Adrenal gland (tissue), 5 donors: Measurements from ENCODE around the gene CEP295NL.

ENCODE experiments used
- POLR2A ChIP-seq, 2 donors: fragments of 450-650 bp; IDR thresholded peaks; one replicate each; pipeline ENCODE4 v1.6.1; 2017; ENCODE audit warnings: antibody characterized with exemption in 2 of 2, mild to moderate bottlenecking in 2 of 2, moderate library complexity in 1 of 2
- TF ChIP-seq, protein P1 (sequence below), 6 experiments: fragments of 450-650 bp in 4 of 6; fragments of 200-600 bp in 2 of 6; sonication (generic) in 1 of 6; IDR thresholded peaks; 1 replicate in 5 of 6; 2 replicates in 1 of 6; pipeline versions ENCODE4 v1.5.1 to v1.8.0; 2016 to 2021; ENCODE audit warnings: antibody characterized with exemption in 6 of 6, mild to moderate bottlenecking in 2 of 6, moderate library complexity in 1 of 6
- donor health status: DM: no; HTN: no; CAD: no.

DNA sequence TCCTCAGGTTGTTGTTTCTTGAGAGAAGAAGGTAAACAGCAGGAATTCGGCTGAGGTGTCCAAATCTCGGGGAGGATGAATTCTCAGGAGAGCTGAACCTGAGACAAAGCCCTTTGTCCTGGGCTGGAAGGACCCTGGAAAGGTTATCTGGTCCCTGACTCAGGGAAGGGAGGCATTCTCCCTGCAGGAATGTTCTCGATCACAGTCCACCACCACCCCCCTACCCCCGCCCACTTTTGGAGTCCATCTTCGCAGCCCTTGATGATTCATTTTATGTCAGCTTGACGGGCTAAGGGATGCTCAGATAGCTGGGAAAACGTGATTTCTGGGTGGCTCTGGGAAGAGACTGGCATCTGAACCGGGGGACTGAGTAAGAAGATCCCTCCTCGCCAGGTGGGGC lies 1.4 kb upstream of the CEP295NL start:
- TF ChIP-seq, protein P1, sequence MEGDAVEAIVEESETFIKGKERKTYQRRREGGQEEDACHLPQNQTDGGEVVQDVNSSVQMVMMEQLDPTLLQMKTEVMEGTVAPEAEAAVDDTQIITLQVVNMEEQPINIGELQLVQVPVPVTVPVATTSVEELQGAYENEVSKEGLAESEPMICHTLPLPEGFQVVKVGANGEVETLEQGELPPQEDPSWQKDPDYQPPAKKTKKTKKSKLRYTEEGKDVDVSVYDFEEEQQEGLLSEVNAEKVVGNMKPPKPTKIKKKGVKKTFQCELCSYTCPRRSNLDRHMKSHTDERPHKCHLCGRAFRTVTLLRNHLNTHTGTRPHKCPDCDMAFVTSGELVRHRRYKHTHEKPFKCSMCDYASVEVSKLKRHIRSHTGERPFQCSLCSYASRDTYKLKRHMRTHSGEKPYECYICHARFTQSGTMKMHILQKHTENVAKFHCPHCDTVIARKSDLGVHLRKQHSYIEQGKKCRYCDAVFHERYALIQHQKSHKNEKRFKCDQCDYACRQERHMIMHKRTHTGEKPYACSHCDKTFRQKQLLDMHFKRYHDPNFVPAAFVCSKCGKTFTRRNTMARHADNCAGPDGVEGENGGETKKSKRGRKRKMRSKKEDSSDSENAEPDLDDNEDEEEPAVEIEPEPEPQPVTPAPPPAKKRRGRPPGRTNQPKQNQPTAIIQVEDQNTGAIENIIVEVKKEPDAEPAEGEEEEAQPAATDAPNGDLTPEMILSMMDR (IDR thresholded peaks at IDR 0.05): no peak
- TF ChIP-seq POLR2A (IDR thresholded peaks at IDR 0.05): no peak
